ENCODE measurements around the gene TICAM1.

- TF ChIP-seq CTCF (IDR thresholded peaks at IDR 0.05): no peak
- no peak for TF ChIP-seq POLR2A (IDR thresholded peaks at IDR 0.05)
Observed at GRCh38 chr19:4849019-4849418, 17.5 kb upstream of the TICAM1 start.

All from thyroid gland (tissue), 4 donors.